NCI-H187 treated with DMSO at 0.1 percent for 48 hours (cell line): ENCODE measurements around the gene ADAMTS5.

Experiments used
- DNase-seq: peaks from one replicate; lab custom pipeline; 2025; lab: John Stamatoyannopoulos, UW

ADAMTS5 gene

DNA sequence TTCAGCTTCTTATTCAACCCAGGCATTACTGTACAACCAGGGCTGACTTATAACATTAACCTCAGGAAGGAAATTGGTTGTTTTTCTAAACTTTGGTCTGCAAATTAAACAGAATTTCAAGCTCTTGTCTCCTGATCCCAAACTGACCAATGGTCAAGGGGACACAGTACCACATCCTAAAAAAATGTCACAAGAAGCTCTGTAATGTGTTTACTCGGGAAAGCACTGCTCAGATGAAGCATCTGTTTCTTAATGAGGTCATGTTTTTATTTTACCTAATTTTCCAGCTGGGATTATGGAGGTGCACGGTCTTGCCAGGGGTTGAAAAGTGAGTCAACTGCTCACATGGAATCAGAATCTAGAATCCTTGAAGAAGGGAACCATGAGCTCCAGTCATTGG, 18.7 kb downstream of the ADAMTS5 start:
- DNase-seq: no peak

DNA sequence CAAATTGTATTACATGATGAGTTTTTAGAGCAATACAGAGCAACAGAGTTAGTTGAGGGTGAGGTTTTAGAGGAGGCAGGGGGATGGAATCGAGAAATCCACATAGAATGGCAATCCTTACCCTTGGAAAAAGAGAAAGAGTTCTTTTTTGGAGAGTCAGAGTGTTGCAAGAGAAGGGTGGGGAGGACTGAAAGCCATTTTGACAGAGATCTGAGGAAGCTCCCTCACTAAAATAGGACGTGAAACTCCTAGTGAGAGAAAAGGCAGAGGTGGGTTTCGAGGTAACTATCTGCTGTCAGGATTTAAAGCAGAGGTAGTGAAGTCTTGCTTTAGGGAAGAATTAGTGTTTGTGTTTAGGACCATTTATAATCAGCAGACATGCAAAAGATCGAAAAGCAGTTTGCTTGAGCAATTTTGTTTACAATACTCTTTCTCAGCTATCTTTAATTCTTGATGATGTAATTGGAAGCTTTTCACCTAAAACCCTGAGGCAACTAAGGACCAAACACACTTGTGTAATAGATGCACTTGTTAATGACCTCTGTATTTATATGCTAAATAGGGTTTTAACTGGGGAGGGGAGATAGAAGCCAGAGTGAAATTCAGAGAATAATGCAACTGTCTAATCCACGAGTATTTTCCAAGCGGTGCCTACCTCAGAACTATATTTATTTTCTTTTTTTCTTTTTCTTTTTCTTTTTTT, 20.0 kb downstream of the ADAMTS5 start:
- DNase-seq: no peak

DNA sequence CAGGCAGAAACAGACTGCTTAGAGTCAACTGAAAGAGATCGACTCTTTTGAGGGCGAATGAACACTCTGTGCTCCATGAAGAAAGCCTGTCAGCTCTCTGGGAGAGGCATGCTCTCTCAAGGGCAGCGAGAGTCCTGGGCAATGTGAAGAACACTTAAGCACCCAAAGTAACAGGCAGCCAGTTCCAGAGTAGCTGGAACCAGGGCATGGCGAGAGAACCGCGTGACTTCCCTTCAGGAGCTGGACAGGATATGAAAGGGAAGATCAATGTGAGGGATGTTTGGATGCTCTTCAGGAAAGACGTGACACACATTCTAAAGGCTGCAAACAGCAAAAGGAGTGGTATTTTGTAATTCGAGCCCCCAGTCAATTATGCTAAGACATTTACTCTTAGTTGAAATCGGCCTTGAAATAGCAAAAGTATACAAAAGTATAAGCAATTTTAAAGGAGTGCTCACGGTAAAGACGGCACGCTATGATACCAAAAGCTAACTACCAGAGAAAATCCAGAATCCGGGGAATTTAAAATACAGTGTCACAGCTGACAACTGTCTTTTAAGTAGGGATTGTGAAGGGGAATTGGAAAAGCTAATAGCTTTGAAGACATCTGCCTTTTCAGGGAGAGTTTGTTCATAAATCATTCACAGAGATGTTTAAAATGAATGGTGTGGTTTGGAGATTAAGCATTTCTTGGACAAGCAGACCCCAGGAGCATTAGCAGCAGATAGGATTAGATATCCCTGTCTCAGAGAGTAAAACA, 20.8 kb downstream of the ADAMTS5 start:
- DNase-seq: no peak

DNA sequence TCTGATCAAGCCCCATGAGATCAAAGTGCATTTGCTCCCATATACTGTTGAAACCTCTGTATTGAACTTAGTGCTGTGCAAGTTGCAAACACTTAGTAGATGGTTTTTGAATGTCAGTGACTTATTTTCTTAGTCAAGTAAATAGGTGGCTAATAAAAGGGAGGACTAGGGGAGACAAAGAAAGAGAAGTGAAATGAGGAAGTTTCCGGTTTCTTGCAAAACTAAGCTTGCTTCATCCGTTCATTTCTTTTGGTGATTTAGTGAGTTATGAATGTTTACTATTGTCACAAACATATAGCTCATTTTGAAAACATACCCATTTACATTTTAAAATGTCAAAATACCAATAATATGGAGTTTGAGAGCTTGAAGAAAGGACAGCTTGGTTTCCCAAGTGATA, 23.0 kb downstream of the ADAMTS5 start:
- DNase-seq: no peak

DNA sequence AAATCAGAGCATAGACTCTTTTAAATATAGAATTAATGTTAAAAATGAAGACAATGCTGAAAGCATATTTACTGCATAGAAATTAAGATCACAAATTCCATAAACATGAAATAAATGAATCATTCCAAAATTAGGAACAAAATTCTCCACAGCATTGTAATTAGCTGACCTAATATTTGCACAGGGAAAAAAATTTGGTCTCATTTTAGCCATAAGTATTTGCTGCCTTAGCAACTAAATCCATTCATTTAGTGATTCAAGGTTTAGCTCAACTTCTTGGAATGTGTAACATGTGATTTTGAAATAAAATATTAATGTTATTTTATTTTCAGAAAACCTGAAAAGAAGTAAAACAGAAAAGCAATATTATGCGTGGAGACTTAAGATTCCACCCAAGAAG, 25.5 kb downstream of the ADAMTS5 start:
- DNase-seq: no peak

DNA sequence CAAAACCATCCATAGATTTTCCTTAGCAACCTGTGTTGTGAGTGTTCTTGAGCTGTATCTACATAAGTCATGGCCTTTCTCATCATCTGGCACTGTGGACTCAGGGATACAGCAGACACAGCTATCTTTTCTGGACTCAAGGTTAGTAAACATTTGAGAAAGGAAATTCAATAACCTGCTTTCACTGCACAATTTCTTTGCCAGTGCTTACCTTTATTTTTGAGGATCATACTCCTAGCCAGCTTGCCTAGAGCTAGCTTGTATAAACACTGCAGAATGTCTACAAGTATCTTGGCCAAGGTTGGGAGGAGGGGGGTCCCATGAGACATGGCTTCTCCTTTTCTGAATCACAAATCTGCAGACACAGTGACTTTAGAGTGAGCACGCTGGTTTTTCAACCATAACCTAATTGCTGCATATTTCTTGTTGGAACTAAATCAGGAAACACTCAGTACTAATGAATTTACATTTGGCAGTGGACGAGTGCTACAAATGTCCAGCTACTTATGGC, 27.2 kb downstream of the ADAMTS5 start:
- DNase-seq: no peak

DNA sequence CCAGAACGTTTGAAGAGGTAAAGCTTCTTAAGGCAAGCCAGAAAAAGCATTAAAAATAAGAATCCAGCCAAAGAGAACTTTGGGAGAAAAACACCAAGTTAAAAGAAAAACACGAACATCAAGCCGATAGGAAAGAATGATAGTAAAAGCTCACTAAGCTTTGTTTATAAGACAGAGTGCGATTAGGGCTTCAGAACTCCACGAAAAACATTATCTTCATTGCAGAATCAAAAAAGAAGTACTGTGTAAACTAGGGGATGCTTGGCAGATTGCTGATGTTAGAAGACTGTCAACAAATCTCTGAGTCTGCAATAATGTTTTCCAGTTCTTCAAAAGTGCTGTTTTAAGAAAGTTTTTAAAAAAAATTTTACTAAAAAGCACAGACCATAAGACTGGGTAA, 30.2 kb downstream of the ADAMTS5 start:
- no peak for DNase-seq

DNA sequence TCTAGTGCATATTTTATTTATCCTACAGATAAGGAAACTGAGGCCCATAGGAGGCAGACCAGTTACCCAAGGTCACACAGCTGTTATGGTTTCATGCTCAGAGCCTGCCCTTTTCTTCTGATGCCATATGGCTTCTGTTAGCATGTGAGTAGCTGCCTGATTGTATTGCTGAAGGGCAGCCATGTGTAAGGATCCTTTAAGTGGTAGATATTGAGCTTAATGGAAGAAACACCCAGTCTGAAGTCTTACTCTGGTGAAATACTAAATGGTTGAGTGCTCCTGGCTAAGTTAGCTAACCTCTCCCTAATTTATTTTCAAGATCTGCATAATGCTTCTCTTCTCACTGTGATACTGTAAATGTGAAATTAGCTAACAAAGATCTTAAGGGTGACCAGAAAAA, 30.9 kb downstream of the ADAMTS5 start:
- no peak for DNase-seq

DNA sequence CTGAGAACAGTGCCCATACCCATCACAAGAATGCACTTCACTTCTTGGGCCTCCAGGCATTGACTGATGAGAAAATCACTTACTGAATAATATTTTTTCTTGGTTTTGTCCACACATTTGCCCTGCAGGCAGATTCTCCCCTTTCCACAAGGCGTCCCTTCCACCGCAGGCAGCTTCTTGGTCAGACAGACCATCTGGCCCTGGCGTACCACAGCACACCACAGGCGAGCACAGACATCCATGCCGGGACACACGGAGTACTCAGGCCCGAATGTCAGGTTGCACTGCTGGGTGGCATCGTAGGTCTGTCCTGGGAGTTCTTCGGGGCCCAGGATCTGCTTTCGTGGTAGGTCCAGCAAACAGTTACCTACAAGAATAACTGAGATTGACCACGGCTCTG, 32.5 kb downstream of the ADAMTS5 start:
- DNase-seq: no peak

DNA sequence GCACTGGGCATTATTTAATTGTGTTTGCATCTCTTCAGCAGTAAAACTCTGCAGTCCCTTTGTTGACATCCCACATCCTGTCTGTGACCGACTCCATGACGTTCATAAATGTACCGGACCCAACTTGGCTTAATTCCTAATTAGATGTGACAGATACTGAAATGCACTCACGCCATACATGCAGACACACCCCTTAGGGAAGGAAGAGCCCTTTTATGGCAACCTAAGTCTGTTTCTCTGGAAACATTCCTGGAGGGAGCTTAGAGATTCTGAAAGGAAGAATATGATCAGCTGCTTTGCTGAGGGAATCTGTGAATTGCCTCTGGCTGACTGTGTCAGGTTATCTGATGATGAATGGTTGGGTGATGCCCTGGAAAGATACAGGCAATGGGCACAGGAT, 33.4 kb downstream of the ADAMTS5 start:
- DNase-seq: no peak

DNA sequence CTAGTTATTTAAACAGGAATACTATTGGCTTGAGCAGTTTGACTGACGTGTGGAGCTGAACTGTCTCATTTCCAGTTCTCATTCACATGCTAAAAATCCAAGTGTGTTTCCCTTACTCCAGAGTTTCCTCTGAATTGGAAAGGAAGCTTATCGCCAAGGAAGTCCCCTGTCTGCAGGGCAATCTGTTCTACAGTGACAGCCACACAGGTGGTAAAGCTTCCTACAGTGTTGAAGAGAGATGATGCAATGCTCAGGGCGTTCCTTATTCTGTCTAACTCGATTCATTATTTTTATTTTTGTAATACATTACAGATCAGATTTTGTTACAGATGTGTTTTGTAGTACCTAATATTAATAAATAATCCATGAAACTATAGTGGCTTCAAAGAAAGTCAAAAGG, 41.3 kb downstream of the ADAMTS5 start:
- no peak for DNase-seq

DNA sequence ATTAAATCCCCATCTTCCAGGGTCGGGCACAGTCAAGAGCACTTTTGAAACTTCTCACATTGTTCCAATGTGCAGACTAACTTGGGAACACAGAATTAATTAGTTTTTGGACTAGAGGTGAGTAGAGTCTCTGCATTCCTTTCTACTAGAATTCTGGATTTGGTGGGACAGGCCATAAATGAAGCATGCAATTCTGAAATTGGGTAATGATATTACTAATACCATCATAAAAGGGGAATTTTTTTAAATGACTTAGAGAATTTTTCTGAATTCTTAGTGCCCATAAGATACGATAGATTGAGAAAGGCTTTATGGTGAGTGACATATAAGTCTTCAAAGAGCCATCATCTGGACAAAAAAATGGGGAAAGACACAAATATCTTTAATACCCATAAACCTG, 41.8 kb downstream of the ADAMTS5 start:
- no peak for DNase-seq

DNA sequence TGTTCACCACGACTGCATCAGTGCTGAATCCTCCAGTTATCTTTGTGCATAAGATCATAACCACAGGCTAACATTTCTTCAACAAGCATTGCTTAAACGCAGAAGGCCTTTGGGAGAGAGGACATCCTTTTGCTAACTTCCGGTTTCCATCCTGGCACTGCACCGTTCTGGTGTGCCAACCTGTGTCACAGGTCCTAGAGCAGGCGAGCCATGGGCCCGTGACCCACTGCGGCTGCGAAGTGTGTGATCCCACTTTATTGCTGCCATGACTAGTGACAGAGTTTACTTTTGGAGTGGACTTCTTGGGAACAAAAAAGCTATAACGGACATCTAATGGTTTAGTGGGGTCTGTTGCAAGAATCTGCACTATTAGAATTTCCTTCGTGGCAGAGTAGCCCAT, 42.9 kb downstream of the ADAMTS5 start:
- no peak for DNase-seq

DNA sequence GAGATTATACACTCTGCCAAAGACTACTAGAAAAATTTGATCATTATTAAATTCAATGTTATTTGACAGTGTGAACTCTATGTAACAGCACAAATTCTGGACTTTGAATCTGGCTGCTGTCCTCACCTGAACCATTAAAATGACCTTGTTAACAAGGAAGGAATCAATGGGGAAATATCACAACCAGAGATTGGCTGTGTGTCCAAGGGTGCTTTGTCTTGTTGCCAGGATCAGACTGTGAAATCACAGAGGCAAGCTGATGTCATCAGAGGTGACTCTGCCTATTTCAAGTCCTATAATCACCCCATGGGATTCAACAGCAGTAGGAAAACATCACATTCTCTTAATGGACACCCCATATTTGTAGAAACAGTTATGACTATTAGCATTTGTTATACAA, 46.8 kb downstream of the ADAMTS5 start:
- DNase-seq: no peak

DNA sequence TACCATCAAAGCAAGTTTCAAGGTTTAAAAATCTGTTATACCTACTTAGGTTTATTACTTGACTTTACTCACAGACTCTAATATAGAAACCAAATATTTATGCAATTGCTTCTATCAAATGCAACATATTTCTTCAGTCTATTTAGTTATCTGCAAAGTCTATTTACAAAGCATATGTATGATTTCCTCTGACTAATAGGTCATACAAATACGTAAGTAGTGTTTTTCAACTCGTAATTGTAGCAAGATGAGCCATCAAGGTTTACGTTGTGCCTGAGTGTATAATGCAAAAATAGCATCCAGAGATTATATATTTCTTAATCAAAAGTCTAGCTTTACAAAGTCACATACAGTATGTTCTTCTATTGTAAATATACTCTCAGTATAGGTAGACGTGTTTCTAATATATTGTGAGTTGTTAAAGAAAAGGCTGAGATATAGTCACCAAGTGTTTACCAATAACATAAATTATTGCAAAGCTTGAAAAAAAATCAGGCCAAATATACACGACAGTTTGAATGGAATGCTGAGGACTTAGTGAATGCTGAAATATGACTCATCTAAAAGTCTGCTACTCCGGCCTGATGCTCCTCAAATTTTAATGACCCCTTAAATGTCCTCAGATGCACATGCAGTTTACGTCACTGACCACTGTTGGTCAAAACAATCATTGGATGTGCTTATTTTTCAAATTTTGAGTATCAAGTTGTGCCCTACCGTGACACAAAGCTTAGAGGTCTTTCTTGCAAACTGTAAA, 48.4 kb downstream of the ADAMTS5 start:
- no peak for DNase-seq

DNA sequence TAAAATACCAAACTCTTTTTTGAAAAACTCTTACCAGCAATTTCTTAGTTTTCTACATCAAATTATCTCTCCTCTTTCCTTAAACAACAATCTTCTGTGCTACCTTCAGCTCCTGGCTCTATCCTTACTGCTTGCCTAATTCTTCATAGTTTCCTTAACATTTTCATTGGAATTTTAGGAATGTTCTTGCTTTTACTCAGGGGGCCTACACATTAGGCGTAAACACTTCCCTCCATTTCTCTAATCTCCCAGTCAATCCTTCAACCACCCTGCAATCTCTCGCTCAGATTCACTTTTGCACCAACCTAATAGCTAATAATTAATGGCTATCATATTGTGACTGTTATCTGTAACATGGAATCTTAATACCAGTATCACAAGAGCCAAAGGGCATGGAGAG, 50.1 kb downstream of the ADAMTS5 start:
- no peak for DNase-seq

DNA sequence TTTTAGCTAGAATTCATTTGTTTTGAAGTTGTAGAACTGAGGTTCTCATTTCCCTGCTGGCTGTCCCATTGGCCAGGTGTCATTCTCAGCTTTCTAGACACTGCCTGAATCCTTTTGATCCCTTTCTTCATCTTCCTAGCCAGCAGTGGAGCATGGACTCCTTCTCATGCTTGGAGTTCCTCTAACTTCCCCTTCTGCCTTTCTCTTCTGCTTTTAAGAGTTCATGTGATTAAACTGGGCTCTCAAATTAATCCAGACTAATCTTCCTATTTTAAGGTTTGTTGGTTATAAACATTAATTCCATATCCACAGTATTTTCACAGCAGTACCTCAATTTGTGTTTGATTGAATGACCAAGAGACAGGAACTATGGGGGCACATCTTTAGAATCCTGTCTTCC, 52.3 kb downstream of the ADAMTS5 start:
- no peak for DNase-seq

DNA sequence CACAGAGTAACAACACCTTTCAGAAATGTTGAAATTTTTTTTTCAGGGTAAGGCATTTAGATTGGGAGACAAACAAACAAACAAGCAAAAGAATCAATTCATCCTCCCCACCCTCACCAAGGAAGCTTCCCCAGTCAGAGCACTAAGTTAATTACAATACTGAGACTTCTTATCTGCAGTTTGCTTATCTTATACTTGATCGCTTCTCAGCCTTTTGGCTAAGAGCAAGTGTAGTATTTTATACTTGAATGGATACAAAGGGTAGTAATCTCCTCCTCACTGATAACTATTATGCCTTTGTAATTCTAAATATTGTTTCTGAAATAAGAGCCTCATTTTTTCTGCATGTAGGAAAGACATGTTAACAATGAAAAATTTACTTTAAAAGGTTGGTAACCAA, 54.4 kb downstream of the ADAMTS5 start:
- DNase-seq: no peak

DNA sequence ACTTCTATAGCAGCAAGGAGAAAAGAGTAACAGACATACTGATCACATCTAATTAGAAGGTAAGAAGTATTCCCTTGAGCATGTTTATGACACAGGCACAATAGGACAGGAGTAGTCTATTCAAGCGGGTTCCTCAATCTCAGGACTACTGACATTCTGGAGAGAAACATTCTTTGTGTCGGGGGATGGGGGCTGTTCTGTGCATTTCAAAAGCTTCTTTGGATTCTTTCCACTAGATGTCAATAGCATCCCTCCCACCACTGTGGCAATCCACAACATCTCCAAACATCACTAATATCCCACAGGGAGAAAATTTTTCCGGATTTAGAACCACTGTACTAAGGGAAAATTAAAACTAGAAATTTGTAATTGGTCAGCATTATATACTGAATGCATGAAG, 56.9 kb downstream of the ADAMTS5 start:
- no peak for DNase-seq

DNA sequence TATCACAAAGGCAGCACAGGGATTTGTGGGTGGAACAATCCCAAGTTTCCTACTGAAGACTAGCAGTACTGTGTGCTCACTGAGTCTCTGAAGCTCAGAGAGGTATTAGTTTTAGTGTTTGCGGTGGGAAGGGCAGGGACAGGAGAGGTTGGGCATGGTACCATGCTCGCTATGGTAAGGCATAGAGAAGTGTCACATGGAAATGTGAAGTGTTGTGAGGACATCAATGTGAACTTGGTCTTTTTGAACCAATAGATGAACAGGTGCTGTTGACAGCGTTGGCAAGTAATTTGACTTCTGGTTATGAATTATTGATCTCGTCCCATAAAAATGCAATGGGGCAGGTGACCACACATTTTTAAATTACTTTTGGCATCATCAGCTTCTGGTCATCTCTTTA, 65.9 kb downstream of the ADAMTS5 start:
- no peak for DNase-seq

DNA sequence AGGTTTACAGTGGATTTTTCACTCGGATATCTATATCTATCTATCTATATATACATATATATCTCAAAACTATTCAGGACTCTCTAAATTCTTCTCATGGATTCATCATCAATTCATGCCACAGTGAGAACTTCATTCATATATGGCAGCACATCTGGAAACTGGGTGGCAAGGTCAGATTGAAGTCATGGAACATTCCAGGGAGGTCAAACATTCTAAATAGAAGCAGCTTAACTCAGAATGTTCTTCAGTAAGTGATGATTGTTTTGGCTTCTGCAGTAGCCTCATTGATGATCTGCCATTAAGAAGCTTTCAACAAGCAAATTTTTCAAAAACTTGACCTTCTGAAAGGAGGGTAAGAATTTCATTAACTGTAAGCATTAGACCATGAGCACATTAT, 74.7 kb downstream of the ADAMTS5 start:
- DNase-seq: no peak

DNA sequence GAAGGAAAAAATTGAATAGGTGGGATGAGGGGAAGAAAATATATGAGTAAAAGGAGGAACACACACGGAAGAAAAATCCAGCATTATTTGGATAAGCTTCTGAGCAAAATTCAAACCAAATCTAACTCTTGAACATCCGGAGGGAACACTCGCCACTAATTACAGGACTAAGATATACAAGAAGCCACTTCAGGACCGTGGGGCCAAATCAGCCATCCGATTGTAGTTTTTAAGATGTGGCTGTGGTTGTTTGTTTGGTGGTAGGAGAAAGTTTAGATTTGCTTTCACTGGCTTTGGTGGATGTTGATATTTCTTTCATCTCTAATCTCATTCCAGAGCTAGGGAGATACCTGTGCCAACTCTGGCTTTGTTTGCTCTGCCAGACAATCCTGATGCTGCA, 78.0 kb downstream of the ADAMTS5 start:
- DNase-seq: no peak

DNA sequence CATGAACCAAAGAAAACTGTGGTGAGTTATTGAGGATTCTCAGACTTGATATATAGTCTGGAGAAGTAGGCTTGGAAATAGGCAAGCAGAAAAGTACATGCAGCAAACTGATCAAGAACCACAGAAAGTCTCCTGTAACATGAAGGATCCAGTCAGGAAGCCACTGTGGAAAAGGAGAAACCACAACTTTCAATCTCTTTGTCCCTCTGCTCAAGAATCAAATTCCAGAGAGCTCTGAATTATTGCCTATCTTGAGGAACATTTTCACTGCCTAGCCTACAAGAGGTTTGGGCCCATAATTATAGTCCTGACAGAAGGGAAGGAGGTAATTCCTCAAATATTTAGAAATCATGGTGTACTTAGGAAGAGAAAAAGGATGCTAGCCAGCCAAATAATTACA, 78.6 kb downstream of the ADAMTS5 start:
- DNase-seq: no peak
